Endothelial cell of umbilical vein (primary cell): ENCODE data around the gene NFIL3. TPM values are rescaled to one million over a fixed set of nuclear protein-coding genes. Genes with fewer than 3 reads are reported as not detected.

Source experiments
- BruUV-seq: library from RNA; stranded (reverse); fragments of 400-500 nt; replicated peaks from 2 replicates; lab custom pipeline; 2021; lab: Mats Ljungman, UMichigan
- CTCF ChIA-PET: fragments of 300-600, 350-600 bp; sonication (Branson Sonifier 250); formaldehyde crosslinking; loops from one replicate; lab custom pipeline; 2021; ENCODE audit warnings: antibody characterized with exemption, inconsistent platforms; lab: Charles Lee
- POLR2A ChIA-PET: fragments of 300-600, 350-600 bp; sonication (Branson Sonifier 250); formaldehyde crosslinking; loops from one replicate; lab custom pipeline; 2021; ENCODE audit warnings: antibody characterized with exemption, inconsistent platforms; lab: Charles Lee
- DNase-seq: peaks from one replicate; pipeline ENCODE4 v3.0.0-alpha.2; 2011; ENCODE audit warnings: low read depth, low spot score
- FAIRE-seq: peaks from 2 replicates; lab custom pipeline; 2011; peaks lifted over from hg19 to GRCh38; lab: Jason Lieb, UNC
- H2AFZ ChIP-seq: 2 replicates; pipeline ENCODE4 v1.6.0; 2012; ENCODE audit warnings: low read depth, low read length, control low read depth, inconsistent platforms
- H3K27ac ChIP-seq: 2 replicates; pipeline ENCODE4 v1.5.1; 2011; ENCODE audit warnings: low read depth, mild to moderate bottlenecking, control low read depth, low read length, moderate library complexity; ENCODE audit not compliant: insufficient read depth
- H3K27me3 ChIP-seq, 2 experiments: 2 replicates each; pipeline versions ENCODE4 v1.6.0 to v1.6.1; 2011; ENCODE audit warnings: low read length in 2 of 2, mixed read lengths in 1 of 2; ENCODE audit not compliant: control insufficient read depth in 2 of 2, insufficient read depth in 2 of 2
- H3K36me3 ChIP-seq, 2 experiments: 2 replicates in 1 of 2; 3 replicates in 1 of 2; pipeline ENCODE4 v1.5.1; 2011; ENCODE audit warnings: low read length in 2 of 2, mild to moderate bottlenecking in 1 of 2, moderate library complexity in 1 of 2; ENCODE audit not compliant: control insufficient read depth in 2 of 2, insufficient read depth in 2 of 2; ENCODE audit errors: extremely low read depth in 1 of 2
- H3K4me1 ChIP-seq: 3 replicates; pipeline ENCODE4 v1.5.1; 2011; ENCODE audit warnings: mild to moderate bottlenecking, low read length; ENCODE audit not compliant: control insufficient read depth, insufficient read depth; ENCODE audit errors: extremely low read depth
- H3K4me2 ChIP-seq: 2 replicates; pipeline ENCODE4 v1.6.1; 2011; ENCODE audit warnings: low read length, control low read depth, mixed read lengths; ENCODE audit not compliant: insufficient read depth
- H3K4me3 ChIP-seq, 3 experiments: fragments of 200-600 bp in 1 of 3; sonication (generic), shearing (Covaris generic) in 1 of 3; replicated peaks in 1 of 3; 2 replicates each; pipeline ENCODE4 v1.5.1; 2011 to 2016; ENCODE audit warnings: control low read depth in 3 of 3, low read length in 3 of 3, mild to moderate bottlenecking in 2 of 3, inconsistent platforms in 1 of 3, low read depth in 1 of 3, moderate library complexity in 1 of 3; ENCODE audit not compliant: insufficient read depth in 1 of 3
- H3K79me2 ChIP-seq: 2 replicates; pipeline ENCODE4 v1.6.0; 2012; ENCODE audit warnings: low read length, inconsistent platforms; ENCODE audit not compliant: control insufficient read depth, insufficient read depth
- H3K9ac ChIP-seq: replicated peaks from 2 replicates; pipeline ENCODE3; 2011; ENCODE audit warnings: low read length, control low read depth; ENCODE audit not compliant: insufficient read depth; ENCODE audit errors: extremely low read depth
- H3K9me1 ChIP-seq: replicated peaks from 3 replicates; pipeline ENCODE4 v1.6.0; 2011; ENCODE audit warnings: mild to moderate bottlenecking, low read length; ENCODE audit not compliant: control insufficient read depth, insufficient read depth; ENCODE audit errors: extremely low read depth
- H3K9me3 ChIP-seq: replicated peaks from 2 replicates; pipeline ENCODE4 v1.5.1; 2012; ENCODE audit warnings: low read length, inconsistent platforms; ENCODE audit not compliant: control insufficient read depth, insufficient read depth
- H4K20me1 ChIP-seq: replicated peaks from 2 replicates; pipeline ENCODE3; 2011; ENCODE audit warnings: mild to moderate bottlenecking, low read length; ENCODE audit not compliant: control insufficient read depth, insufficient read depth; ENCODE audit errors: extremely low read depth
- EZH2 ChIP-seq: IDR thresholded peaks from 2 replicates; pipeline ENCODE4 v1.6.1; 2012; ENCODE audit warnings: borderline replicate concordance, low read depth, mild to moderate bottlenecking, moderate library complexity, low read length, inconsistent platforms; ENCODE audit not compliant: severe bottlenecking
- FOS ChIP-seq: IDR thresholded peaks from 2 replicates; pipeline ENCODE4 v1.6.1; 2011; ENCODE audit warnings: mild to moderate bottlenecking, low read length, moderate library complexity, borderline replicate concordance; ENCODE audit not compliant: insufficient read depth
- GATA2 ChIP-seq: IDR thresholded peaks from 2 replicates; pipeline ENCODE4 v1.7.0; 2011; ENCODE audit warnings: low read depth, mild to moderate bottlenecking, moderate library complexity, mixed read lengths, low read length; ENCODE audit not compliant: insufficient read length, insufficient read depth
- JUN ChIP-seq: IDR thresholded peaks from 2 replicates; pipeline ENCODE4 v1.6.1; 2011; ENCODE audit warnings: borderline replicate concordance, low read depth; ENCODE audit not compliant: insufficient read length, insufficient read depth
- MAX ChIP-seq: IDR thresholded peaks from 2 replicates; pipeline ENCODE4 v1.6.1; 2011; ENCODE audit not compliant: insufficient read depth, insufficient read length
- MYC ChIP-seq: IDR thresholded peaks from one replicate; pipeline ENCODE4 v1.6.1; 2011; ENCODE audit warnings: mild to moderate bottlenecking, low read depth, low read length
- POLR2A ChIP-seq: IDR thresholded peaks from 2 replicates; pipeline ENCODE4 v1.6.1; 2012; ENCODE audit warnings: low read depth, mild to moderate bottlenecking, control low read depth, low read length
- POLR2AphosphoS5 ChIP-seq: IDR thresholded peaks from 2 replicates; pipeline ENCODE4 v1.6.1; 2012; ENCODE audit warnings: low read depth, mild to moderate bottlenecking, control low read depth, low read length, moderate library complexity; ENCODE audit not compliant: insufficient read depth
- dilution Hi-C: fragments of 300-500 bp; cut with MboI; formaldehyde crosslinking; loops from one replicate; pipeline ENCODE4 v1.15.0; 2019; ENCODE audit warnings: low sequenced_read_pairs; ENCODE audit not compliant: extremely low pct_ligation_motif_present
- intact Hi-C: fragments of 100-400 bp; cut with micrococcal nuclease; formaldehyde crosslinking; loops from one replicate; pipeline ENCODE4 v1.10.0; 2022
- polyA plus RNA-seq, 4 experiments: library from polyadenylated mRNA; depleted of rRNA in 3 of 4; stranded (reverse) in 3 of 4; unstranded in 1 of 4; fragments of >200 nt; gene quantifications; 2 replicates each; pipeline versions ENCODE4 v1.2.1 to v1.2.3, GENCODE V29; 2011 to 2012; ENCODE audit warnings: missing spikeins in 1 of 4
- total RNA-seq: library from RNA; stranded (reverse); gene quantifications from 2 replicates; pipeline ENCODE4 v1.2.3, GENCODE V29; 2021

Gene NFIL3
- total and polyA plus RNA-seq, 2 donors (not counting 3 experiments of a cell fraction or from before 2014, with no cell fraction given), result 2.9 to 10.5 TPM

GRCh38 chr9:91428927-91429351 lies 5.3 kb upstream of the NFIL3 start:
- no peak for TF ChIP-seq JUN
- no peak for TF ChIP-seq EZH2
- no peak for TF ChIP-seq MAX
- no peak for TF ChIP-seq GATA2
- no peak for TF ChIP-seq POLR2AphosphoS5
- TF ChIP-seq POLR2A, result no peak
- TF ChIP-seq FOS, result no peak
- TF ChIP-seq MYC, result no peak
- no TSS peak for BruUV-seq
- intact Hi-C loops (loop anchor here (5.0 kb wide), 2 partner anchors 298 to 327 kb away; no protein-coding TSS in a partner anchor), dilution Hi-C loops (no loop called here)
- H3K9me3 ChIP-seq, result no peaks in the 10 kb centered on the region
- no peak overlapping the region for H3K4me3 ChIP-seq
- H3K36me3 ChIP-seq, result no peaks in the 10 kb centered on the region
- H4K20me1 ChIP-seq, result no peaks in the 10 kb centered on the region
- ChIA-PET POLR2A (no interaction called here), CTCF (interaction anchor here (1.5 to 7.6 kb wide), 4 partner anchors 392 to 515 kb away, joined by 3 to 139 read pairs (median 20); no protein-coding TSS in a partner anchor)
- H3K9ac ChIP-seq, result no peak overlapping the region
- FAIRE-seq (no peak), DNase-seq (no peak)
- H3K4me2 ChIP-seq, result no peak overlapping the region
- H3K4me1 ChIP-seq, result peaks cover 18% of the 10 kb centered on the region
- no peaks in the 10 kb centered on the region for H3K27me3 ChIP-seq
- H3K9me1 ChIP-seq, result no peaks in the 10 kb centered on the region
- H2AFZ ChIP-seq, result no peak overlapping the region
- no peaks in the 10 kb centered on the region for H3K79me2 ChIP-seq
- no peak overlapping the region for H3K27ac ChIP-seq
